Skeletal muscle tissue (tissue), 4 donors: ENCODE results near the gene SMS. TPM values are rescaled to one million over a fixed set of nuclear protein-coding genes. Genes with fewer than 3 reads are reported as not detected.

Source experiments
- H3K27ac ChIP-seq: one replicate; pipeline ENCODE4 v1.7.0; 2013; ENCODE audit warnings: mild to moderate bottlenecking, low read depth, low read length, inconsistent platforms
- H3K27me3 ChIP-seq, 3 donors: one replicate each; pipeline ENCODE4 v1.7.0; 2013; ENCODE audit warnings: low read length in 3 of 3; ENCODE audit not compliant: control insufficient read depth in 3 of 3, insufficient read depth in 3 of 3
- H3K36me3 ChIP-seq, 3 donors: one replicate each; pipeline ENCODE4 v1.7.0; 2013; ENCODE audit warnings: low read length in 3 of 3; ENCODE audit not compliant: control insufficient read depth in 3 of 3, insufficient read depth in 3 of 3
- H3K4me1 ChIP-seq, 3 donors: one replicate each; pipeline ENCODE4 v1.7.0; 2013; ENCODE audit warnings: low read length in 3 of 3, mild to moderate bottlenecking in 3 of 3; ENCODE audit not compliant: control insufficient read depth in 3 of 3, insufficient read depth in 3 of 3
- H3K4me3 ChIP-seq, 3 donors: one replicate each; pipeline ENCODE4 v1.7.0; 2013; ENCODE audit warnings: low read length in 3 of 3
- H3K9ac ChIP-seq, 3 donors: one replicate each; pipeline ENCODE4 v1.7.0; 2013; ENCODE audit warnings: low read length in 3 of 3, mild to moderate bottlenecking in 3 of 3, moderate library complexity in 2 of 3, low read depth in 1 of 3
- H3K9me3 ChIP-seq, 3 donors: one replicate each; pipeline ENCODE4 v1.7.0; 2013; ENCODE audit warnings: low read length in 3 of 3; ENCODE audit not compliant: control insufficient read depth in 3 of 3
- total RNA-seq: library from RNA; depleted of rRNA; stranded (reverse); fragments of >200 nt; gene quantifications from one replicate; pipeline ENCODE4 v1.2.3, GENCODE V29; 2014
- donor health status: Osteomylitis.

The SMS gene
- total RNA-seq, 1 donor from 2014 or later, result 64.2 TPM

DNA sequence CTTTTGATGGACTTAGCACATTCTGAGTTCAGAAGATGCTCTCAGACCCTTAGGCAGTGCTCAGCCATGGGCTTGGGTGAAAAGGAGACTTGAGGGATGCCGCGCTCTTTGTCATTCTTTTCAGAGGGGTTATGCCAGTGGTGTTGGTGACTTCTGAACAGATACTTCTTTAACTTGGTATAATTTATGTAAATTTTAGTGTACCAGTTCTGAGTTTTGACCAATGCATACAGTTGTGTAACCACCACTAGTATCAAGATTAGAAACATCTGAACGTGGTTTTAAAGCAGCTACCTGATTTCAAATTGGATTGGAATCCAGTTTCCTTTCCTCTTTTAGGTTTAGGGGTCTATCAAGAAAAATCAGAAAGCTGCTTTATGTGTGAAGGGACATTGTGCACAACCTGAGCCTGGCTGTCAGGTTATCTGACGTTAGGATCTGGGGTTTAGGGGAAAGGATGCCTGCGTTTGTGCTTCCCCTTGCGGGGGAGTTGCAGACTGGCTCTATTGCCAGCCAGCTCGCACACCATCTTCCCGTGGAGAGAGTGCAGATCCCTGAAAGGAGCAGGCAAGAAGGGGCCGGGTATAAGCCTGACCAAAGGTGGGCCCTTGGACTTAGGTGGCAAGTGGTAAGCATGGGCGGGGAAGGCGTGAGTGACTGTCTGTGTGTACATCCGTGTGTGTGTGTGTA, 19.0 kb downstream of the SMS start:
- Histone ChIP-seq H3K9me3 (no peaks in the 10 kb centered on the region), H3K4me1 (peaks cover 7 to 14% (median 8%) of the 10 kb centered on the region in 3 donors), H3K27me3 (no peaks in the 10 kb centered on the region), H3K36me3 (no peaks in the 10 kb centered on the region), H3K9ac (no peak overlapping the region), H3K4me3 (no peak overlapping the region), H3K27ac (no peak overlapping the region)

DNA sequence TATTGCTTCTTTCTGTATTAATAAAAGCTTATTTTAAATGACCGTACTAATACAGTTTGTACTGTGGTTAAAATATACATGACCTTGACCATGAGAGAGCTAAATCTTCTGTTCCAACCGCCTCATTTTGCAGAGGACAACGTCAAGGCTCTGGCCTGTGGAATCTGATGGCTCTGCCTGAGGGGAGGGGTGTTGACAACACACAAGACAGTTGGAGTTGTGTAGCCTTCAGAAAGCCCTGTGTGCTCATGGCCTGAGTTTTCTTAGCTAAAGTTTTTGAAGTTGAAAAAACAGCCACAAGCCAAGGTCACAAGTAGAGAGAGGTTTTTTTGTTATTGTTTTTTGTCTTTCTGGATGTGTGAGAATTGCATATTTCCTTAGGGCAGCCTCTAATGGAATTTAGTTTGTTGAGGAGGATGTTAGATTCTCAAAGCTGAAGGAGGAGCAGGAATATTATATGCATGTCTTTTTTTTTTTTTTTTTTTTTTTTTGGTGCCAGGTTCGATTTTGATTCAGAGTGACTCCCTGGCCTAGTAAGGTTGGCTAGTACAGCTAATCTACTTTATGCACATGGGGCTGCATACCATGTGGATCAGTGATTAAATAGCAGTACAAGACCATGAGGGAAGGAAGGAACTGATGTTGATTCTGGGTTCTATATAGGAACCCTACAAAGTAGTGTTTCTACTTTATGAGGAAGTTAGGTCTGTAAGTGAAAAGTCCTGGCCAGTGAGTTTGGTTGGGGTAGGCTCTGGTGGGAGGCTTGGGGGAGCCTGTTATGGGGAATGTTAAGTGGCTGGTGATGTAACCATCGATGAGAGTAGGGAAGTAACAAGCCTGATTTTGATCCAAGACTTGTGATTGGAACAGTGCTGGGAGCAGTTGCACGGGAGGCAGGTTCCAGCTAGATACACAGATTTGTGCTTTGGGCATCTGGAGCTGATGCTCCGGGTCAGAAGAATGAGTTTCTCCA, 20.3 kb downstream of the SMS start:
- no peak overlapping the region for H3K27ac ChIP-seq
- H3K4me1 ChIP-seq, result peaks cover 7 to 14% (median 8%) of the 10 kb centered on the region in 3 donors
- no peaks in the 10 kb centered on the region for H3K36me3 ChIP-seq
- H3K9me3 ChIP-seq, result no peaks in the 10 kb centered on the region
- H3K9ac ChIP-seq, result no peak overlapping the region
- H3K27me3 ChIP-seq, result no peaks in the 10 kb centered on the region
- H3K4me3 ChIP-seq, result no peak overlapping the region

DNA sequence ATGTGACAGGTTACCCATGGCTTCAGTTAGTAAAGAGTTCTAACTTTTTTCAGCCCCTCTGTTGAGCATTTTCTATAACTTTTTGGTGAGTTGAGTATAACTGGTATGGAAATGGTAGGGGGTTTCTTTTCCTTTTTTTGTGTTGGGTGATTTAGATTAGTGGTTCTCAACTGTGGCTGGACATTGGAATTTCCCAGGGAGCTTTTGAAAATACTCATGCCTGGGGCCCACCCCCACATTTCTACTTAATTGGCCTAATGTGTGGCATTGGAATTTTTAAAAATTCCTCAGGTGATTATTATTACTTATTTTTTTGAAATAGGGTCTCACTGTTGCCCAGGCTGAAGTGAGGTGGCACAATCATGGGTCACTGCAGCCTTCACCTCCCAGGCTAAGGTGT, 21.9 kb downstream of the SMS start:
- H3K4me1 ChIP-seq, result peaks cover 7 to 14% (median 8%) of the 10 kb centered on the region in 3 donors
- no peaks in the 10 kb centered on the region for H3K9me3 ChIP-seq
- no peak overlapping the region for H3K9ac ChIP-seq
- H3K27ac ChIP-seq, result no peak overlapping the region
- peaks cover 0 to under 1% (median 0%) of the 10 kb centered on the region in 3 donors for H3K36me3 ChIP-seq
- H3K27me3 ChIP-seq, result no peaks in the 10 kb centered on the region
- H3K4me3 ChIP-seq, result no peak overlapping the region

DNA sequence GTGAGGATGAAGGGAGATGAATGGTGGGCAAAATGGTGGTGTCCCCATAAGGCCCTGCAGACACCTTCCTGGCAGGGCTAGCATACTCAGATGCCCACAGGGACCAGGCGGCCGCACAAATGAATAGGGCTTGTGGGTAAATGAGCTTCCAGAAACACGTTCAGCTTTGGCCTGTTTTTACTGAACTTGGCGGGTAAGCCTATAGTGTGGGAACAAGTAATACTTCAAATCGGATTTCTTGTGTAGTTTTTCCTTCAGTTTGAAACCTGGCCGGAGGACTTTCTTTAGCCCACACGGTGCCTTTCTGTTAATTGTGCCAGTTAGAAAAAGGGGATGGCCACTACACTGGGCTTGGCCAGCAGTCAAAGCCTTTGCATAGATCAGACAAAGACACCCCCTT, 22.8 kb downstream of the SMS start:
- H3K4me1 ChIP-seq, result peaks cover 7 to 14% (median 8%) of the 10 kb centered on the region in 3 donors
- peaks cover 0 to 4% (median 0%) of the 10 kb centered on the region in 3 donors for H3K36me3 ChIP-seq
- no peaks in the 10 kb centered on the region for H3K9me3 ChIP-seq
- no peak overlapping the region for H3K27ac ChIP-seq
- H3K4me3 ChIP-seq, result no peak overlapping the region
- H3K27me3 ChIP-seq, result no peaks in the 10 kb centered on the region
- H3K9ac ChIP-seq, result no peak overlapping the region

DNA sequence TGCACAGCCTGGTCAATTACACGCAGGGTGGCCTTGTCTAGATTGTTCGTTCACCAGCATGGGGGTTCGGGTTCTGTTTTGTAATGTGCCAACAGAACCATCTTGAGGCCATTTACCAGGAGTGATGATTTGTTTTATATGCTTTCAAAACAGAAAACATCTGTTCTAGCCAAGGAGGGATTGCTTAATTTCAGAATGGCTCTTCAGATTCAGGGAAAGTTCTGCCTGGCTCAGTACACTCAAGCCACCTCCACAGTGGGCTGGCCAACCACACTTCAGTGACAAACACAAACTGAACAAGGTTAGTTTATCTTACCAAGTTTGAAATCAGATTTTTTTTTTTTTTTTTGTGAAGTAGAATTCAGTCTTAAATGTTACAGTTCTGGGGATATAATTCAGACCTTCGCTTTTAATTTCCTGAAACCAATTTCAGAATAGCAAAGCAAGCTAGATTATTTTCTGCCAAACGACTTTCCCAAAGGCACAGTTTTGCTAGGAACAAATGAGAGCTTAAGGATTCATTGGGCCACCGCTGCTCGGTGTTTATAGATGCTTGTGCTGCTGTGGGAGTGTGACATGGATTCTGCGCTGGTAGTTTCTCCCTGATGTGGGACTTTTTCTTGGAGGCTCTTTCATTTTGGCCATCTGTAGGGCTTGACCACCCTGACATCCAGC, 23.4 kb downstream of the SMS start:
- Histone ChIP-seq H3K9ac (no peak overlapping the region), H3K36me3 (peaks cover 0 to 4% (median 0%) of the 10 kb centered on the region in 3 donors), H3K27ac (no peak overlapping the region), H3K4me3 (no peak overlapping the region), H3K27me3 (no peaks in the 10 kb centered on the region), H3K4me1 (peaks cover 2 to 10% (median 6%) of the 10 kb centered on the region in 3 donors), H3K9me3 (no peaks in the 10 kb centered on the region)

DNA sequence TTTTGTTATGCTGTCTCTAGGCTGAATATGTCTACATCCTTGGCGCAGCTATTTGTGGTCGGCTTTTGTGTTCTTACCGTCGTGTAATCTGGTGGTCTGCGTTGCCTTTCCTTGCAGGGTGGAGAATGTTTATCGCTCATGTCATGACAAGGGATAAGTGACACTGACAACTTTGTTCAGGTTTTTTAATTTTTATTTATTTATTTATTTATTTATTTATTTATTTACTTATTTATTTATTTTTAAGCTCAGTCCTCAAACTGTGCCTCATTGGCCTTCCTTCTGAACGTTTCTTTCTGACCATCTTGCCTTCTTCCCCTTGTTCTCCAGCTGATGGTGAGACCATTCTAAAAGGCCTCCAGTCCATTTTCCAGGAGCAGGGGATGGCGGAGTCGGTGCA, 26.4 kb downstream of the SMS start:
- no peak overlapping the region for H3K4me3 ChIP-seq
- H3K27me3 ChIP-seq, result no peaks in the 10 kb centered on the region
- H3K9me3 ChIP-seq, result no peaks in the 10 kb centered on the region
- H3K4me1 ChIP-seq, result no peaks in the 10 kb centered on the region
- H3K9ac ChIP-seq, result no peak overlapping the region
- H3K36me3 ChIP-seq, result peaks cover 0 to 4% (median 0%) of the 10 kb centered on the region in 3 donors
- no peak overlapping the region for H3K27ac ChIP-seq

DNA sequence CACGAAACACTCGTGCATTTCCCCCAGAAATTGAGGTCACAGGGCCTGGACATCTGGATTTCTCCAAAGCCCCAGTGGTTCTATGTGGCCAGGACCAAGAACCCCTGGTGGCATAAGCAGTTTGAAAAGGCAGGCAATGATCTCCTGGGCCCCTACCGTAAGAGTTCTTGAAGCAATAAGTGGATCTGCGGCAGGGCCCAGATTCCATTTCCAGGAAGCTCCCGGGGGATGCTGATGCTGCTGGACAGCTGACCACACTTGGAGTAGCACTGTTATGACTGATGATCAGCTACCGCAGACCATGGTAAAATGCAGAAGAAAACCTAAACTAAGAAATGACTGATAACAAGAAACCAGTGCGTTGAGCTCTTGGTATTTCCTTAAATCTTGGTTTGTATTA, 27.8 kb downstream of the SMS start:
- Histone ChIP-seq H3K27ac (no peak overlapping the region), H3K4me3 (no peak overlapping the region), H3K4me1 (no peaks in the 10 kb centered on the region), H3K9me3 (no peaks in the 10 kb centered on the region), H3K27me3 (no peaks in the 10 kb centered on the region), H3K36me3 (peaks cover 0 to 4% (median 0%) of the 10 kb centered on the region in 3 donors), H3K9ac (no peak overlapping the region)

DNA sequence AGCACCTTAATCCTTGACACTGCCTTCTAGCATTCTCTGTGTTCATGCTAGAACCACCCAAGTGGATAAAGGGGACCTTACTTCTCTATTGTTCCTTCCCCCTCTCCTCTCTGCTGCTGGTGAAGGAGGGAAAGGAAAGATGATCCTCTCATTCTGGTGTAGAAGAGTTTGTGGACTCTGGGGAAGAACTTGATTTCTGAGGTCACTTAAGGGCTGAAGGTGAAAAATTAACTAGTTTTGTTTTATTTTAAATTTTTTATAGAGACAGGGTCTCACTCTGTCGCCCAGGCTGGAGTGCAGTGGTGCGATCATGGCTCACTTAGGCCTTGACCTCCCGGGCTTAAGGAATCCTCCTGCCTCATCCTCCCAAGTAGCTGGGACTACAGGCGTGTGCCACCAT, 29.8 kb downstream of the SMS start:
- H3K9me3 ChIP-seq, result no peaks in the 10 kb centered on the region
- peaks cover 0 to 3% (median 2%) of the 10 kb centered on the region in 3 donors for H3K4me1 ChIP-seq
- no peak overlapping the region for H3K4me3 ChIP-seq
- H3K27me3 ChIP-seq, result no peaks in the 10 kb centered on the region
- H3K36me3 ChIP-seq, result peaks cover 0 to 5% (median 0%) of the 10 kb centered on the region in 3 donors
- H3K9ac ChIP-seq, result no peak overlapping the region
- no peak overlapping the region for H3K27ac ChIP-seq

DNA sequence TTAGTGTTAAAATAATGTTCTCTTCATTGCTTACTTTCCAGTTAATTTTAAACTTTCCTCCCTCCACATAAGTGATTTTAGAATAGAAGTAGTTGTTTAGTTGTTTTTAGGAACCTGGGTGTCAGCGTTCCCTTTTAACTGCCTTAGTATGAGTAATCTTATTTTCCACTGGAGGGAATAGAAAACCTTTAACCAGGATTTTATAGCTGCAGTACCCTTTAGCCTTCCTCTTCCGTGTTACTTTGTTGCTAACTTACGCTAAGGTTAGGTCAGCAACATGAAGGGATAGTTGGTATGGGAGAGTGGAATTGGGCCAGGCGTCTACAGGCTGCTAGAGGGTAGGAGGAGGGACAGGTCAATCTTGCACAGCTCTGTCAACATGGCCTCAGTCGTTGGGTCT, 31.5 kb downstream of the SMS start:
- H3K9me3 ChIP-seq, result no peaks in the 10 kb centered on the region
- H3K4me3 ChIP-seq, result no peak overlapping the region
- H3K4me1 ChIP-seq, result peaks cover 0 to 3% (median 2%) of the 10 kb centered on the region in 3 donors
- H3K36me3 ChIP-seq, result peaks cover 0 to 8% (median under 1%) of the 10 kb centered on the region in 3 donors
- H3K27me3 ChIP-seq, result no peaks in the 10 kb centered on the region
- H3K27ac ChIP-seq, result no peak overlapping the region
- H3K9ac ChIP-seq, result no peak overlapping the region
